Measurements from ENCODE around the gene PLCH2.
"Not testable (repeated sequence)": the region's sequence is repeated elsewhere in the genome, so short reads cannot be mapped to it uniquely, and the experiment has no call there.

PLCH2 gene

GRCh38 chr1:2547210-2548067 lies 71.3 kb downstream of the PLCH2 start:
- no peak for DNase-seq

- peak; percentile 66 to 72 for DNase-seq
These were observed 72.0 kb downstream of the PLCH2 start for GRCh38 chr1:2548068-2548589.

GRCh38 chr1:2549367-2550029 lies 73.4 kb downstream of the PLCH2 start:
- DNase-seq, result not testable (repeated sequence)

GRCh38 chr1:2550309-2550861 lies 74.3 kb downstream of the PLCH2 start:
- not testable (repeated sequence) for DNase-seq

DNA sequence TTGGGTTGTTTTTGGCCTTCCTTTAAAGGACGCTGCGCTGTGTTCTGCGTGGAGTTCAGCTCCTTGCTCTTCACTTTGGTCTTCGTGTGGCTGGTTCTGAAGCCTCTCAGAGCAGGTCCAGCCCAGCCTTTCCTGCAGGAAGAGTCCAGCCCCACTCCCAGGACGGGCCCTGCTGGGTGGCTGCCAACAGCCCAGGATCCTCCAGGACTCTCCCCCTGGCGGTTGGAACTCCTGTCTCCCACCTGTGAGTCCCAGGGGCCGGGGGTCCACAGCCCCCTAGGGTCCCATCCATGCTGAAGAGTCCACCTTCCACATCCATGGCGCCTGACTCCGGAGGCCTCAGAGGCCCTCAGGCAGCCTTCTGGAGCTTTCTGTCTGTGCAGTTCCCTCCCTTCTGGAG lies 75.5 kb downstream of the PLCH2 start:
- DNase-seq, result not testable (repeated sequence)

DNA sequence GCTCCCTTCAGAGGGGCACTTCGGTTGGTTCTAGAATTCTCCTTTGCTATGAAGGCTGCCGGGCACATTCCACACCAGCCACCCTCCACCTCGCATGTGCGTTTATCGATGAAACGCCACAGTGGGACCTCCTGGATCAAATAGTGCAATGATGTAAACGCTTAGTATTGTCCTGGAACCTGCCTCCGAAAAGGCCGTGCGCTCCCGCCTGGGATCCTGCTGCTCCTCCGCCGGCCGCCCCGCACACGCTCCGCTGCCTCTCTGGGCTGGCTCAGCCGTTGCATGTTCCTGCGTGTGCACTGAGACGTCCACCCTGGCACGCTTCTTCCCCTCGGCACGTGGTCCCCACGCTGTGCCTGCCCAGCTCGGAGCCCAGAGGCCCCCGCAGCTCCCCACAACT lies 76.1 kb downstream of the PLCH2 start:
- DNase-seq, result no peak

- DNase-seq, result not testable (repeated sequence)
These were observed 77.0 kb downstream of the PLCH2 start for GRCh38 chr1:2553076-2553475.

GRCh38 chr1:2553871-2554620 lies 78.0 kb downstream of the PLCH2 start:
- DNase-seq, result no peak

GRCh38 chr1:2554621-2555387 lies 78.7 kb downstream of the PLCH2 start:
- no peak for DNase-seq

Measured in SHP77 (cell line).